Activated CD4-positive, CD25-positive, alpha-beta regulatory T cell treated with anti-CD3 and anti-CD28 coated beads, Interleukin-2, amount 50 U/mL, for 24 hours (primary cell): ENCODE data around the gene CYREN.
A peak's percentile ranks its signal among the peaks of the same experiment; 100 is the strongest.

Source experiments
- ATAC-seq, 2 donors: fragments of 150-1000 bp; cut with Tn5 transposase; one replicate each; pipeline ENCODE4 v1.10.0; 2021; ENCODE audit warnings: mild to moderate bottlenecking in 1 of 2, moderate library complexity in 1 of 2

The CYREN gene

GRCh38 chr7:135195968-135196629 is 25.6 kb upstream of the CYREN start:
- no peak for ATAC-seq

- ATAC-seq: no peak
Observed at GRCh38 chr7:135195156-135195555, 24.6 kb upstream of the CYREN start.

DNA sequence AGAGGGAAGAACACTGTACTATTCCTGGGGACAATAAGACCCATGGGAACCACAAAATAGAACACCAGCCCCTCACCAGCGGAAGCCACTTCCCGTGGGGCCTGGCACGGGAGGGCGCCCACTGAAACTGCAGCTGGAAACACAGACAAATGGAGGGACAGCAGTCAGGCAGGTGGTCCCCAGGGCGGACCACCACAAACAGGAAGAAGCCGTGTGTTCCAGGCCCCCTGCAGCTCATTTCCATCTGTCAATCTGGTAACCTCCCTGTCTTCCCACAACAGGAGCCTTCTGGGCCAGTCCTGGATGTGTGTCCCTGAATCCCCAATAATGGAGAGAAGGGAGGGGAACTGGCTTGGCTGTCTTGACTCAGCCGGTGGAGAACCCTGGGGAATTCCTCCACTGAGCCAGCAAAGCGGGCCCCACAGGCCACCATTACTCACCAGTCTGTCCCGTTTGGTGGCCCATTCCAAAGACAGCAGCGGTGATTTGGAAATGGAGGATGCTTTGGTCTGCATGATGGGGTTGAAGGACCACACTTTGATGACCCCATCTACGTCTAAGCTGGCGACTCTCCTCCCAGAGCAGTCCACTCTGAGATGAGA is 24.1 kb upstream of the CYREN start:
- ATAC-seq: no peak

- ATAC-seq: no peak
Observed at GRCh38 chr7:135193615-135194081, 23.1 kb upstream of the CYREN start.

DNA sequence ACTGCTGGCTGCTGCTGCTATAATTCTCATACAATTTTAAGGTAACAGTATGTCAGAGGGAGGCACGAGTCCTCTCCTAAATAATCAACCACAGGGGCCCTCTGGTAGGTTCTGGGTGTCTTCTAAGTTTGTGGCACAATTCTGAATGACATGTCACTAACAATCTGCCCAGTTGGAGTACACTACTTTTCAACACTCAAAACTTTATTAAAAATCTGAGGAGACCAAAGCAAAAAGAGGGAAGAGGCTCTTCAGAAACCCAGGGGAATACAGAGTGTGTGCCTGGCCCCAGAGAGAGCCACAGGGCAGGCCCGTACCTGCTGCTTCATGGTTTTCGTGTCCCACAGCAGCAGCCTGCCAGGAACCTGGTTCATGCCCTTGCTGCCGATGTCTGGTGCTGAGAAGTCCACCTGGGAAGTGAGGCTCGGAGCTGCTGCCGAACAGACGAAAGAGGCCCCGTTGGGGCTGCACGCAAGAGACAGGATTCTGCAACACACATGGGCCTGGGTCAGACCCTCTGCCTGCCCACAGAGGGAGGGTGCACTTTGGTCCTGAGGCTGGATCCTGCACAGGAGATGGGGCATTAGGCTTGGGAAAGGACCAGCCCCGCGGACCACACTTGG is 22.5 kb upstream of the CYREN start:
- ATAC-seq: no peak

- no peak for ATAC-seq
Observed at GRCh38 chr7:135190703-135191102, 20.2 kb upstream of the CYREN start.

DNA sequence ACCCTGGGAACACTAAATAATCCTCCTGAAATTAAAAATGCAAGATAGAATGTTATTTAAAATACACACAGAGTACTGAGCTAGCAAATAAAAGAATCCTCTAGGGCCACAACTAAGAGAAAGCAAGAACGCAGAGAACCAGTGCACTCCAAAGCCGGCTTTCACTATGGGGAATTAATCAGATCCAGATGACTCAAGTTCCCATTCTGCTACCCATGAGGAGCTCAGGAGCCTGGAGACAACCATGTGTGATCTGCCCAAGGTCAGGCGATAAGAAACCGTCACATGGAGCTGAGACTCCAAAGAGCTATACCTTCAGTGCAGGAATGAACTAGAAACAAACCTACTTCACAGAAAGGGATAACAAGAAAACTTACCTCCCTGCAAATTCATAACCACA is 19.5 kb upstream of the CYREN start:
- no peak for ATAC-seq

GRCh38 chr7:135189221-135189662 is 18.7 kb upstream of the CYREN start:
- no peak for ATAC-seq

GRCh38 chr7:135188298-135188984 is 17.9 kb upstream of the CYREN start:
- ATAC-seq: peak in 1 of 2 donors; percentile 37

DNA sequence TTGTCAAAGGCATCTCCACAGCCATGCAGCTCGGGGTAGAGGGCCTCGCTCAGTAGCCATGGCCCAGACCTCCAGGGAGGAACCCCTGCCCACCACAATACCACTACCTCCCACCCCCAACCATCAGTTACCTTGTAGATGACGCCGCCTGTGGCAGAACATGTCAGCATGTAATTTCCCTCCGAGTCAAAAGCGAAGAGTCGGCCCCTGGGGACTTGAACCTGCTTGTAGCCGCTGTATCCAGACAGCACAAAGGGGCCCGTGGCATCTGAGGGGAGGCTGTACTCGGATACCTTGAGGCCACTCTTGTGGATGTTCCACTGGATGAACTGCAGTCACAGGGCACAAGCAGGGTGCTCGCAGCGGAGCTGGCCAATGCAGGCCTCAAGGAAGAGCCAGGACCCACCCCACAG is 16.3 kb upstream of the CYREN start:
- ATAC-seq: peak; percentile 51 to 60

GRCh38 chr7:135186261-135186540 is 15.7 kb upstream of the CYREN start:
- no peak for ATAC-seq

DNA sequence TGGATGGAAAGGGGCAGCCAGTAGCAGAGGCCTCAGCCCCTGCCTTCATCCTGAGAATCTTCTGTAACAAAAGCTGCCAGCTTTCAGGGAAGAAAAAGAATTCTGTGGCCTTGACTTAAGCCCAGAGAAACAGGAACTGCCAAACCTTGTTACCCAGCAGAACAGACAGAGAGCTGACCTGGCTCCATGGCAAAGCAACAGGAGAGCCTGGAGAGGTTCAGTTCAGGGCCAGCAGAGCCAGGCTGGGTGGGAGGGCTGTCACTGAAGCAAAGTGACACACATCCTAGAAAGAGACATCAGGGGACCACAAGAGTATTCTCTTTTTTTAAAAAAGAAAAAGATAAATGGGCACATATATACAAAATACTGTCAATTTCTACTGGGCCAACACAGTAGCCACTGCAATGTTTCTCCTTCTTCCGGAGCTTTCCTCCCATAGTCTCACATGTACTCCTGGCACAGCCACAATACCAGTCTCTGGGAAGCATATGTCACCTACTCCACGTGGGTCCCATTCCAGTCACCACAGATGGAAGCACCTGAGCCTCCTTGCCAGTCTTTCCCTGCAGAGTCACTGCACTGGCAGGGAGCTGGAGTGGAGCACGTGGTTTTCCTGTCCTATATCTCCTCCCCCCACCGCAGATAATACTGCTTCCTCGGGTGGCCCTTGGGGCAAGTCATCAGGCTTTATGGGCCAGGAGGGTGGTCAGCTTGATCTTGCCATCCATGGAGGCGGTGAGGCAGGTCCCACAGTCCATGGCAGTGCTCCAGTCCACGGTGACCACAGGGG is 15.2 kb upstream of the CYREN start:
- no peak for ATAC-seq

DNA sequence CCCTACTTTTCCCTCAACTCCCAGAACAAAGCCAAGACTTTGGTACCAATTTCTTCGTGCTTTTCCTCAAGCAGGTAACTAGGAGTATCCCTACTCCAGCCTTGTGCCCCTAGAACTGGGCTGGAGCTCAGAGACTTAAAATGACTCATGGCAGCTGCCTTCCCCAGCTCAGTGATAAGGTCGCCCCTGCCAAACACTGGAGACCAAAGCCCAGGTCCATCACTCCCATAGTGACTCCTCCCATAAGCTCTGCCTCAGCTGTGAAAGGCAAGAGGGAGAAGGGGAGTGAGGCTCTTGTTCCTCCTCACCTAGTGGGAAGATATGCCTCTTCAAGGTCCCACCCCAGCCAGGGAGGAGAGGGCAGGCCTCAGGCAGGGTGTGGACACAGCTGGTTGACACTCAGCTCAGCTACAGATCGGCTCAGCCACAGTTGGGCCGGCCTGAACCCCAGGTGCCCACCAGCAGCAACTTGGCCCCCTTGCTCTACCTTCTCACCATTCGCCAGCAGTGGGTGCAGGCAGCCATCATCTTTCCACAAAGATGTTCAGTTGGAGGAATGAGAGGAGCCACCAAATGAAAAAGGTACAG is 13.8 kb upstream of the CYREN start:
- ATAC-seq: no peak

GRCh38 chr7:135183478-135183877 is 13.0 kb upstream of the CYREN start:
- ATAC-seq: no peak

GRCh38 chr7:135181929-135182678 is 11.6 kb upstream of the CYREN start:
- no peak for ATAC-seq

DNA sequence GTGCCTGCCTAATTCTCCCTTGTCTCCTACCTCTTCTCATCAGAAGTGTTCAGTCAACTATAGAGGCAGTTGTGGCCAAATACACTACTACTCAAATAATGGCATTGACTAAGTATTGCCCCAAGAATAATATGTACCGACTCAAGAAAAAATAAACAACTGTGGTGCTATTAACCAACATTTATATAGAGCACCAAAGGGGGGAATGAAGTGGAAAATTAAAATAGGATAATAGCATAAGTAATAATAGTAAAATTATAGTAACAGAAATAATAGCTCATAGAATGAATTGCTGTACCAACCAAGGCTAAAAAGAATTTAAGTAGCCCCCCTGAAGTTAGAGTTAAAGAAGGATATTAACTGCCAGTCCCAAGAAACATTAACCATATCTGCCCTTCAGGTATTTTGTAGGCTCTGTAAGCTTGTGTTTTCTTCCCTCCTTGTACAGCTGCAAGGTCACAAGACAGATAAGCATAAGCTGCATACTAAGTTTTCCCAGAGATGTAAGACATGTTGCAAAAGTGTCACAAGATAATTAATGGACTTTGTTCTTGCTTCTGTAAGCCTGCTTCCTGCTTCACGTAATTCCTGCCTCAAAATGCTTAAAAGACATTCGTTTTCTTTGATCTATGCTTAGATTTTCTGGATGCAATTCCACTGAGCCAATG is 10.9 kb upstream of the CYREN start:
- ATAC-seq: no peak

DNA sequence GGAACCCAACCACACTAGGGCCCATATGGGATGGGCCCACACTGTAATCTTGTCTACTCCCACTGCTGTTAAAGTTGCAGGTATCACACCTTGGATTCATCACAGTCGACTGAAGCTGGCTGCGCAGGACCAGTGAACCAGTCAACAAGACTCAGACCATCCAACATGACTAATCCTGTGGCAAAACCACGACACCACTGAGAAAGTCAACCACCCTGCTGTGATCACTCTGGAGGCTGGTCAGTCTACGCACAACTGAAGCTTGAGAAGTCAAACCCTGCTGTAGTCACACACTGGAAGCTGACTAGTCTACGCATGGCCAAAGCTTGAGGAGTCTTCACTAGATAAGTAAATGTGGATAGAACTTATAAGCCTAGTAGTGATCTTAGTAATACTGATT is 9.6 kb upstream of the CYREN start:
- ATAC-seq: peak in 1 of 2 donors; percentile 51

DNA sequence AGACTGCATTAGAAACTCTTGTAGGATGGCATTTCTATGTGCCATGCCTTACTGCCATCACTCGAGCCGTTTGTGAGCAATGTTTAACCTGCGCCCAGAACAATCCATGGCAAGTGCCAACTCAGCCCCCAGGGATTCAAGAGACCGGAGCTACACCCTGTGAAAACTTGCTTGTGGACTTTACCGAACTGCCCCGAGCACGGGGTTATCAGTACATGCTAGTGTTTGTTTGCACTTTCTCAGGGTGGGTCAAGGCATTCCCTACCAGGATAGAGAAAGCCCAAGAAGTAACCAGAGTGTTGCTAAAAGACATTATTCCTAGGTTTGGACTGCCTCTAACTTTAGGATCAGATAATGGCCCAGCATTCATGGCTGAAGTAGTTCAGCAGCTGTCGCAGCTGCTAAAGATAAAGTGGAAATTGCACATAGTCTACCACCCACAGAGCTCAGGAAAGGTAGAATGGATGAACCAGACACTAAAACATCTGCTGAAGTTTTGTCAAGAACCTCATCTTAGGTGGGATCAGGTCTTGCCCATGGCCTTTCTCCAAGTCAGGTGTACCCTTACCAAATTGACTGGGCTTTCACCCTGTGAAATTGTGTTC is 8.9 kb upstream of the CYREN start:
- ATAC-seq: no peak

GRCh38 chr7:135178364-135178763 is 7.9 kb upstream of the CYREN start:
- no peak for ATAC-seq

- ATAC-seq: no peak
Observed at GRCh38 chr7:135177028-135177696, 6.7 kb upstream of the CYREN start.
